ENCODE results near the gene ZNF436.
A peak's percentile ranks its signal among the peaks of the same experiment; 100 is the strongest.
"Not testable (repeated sequence)": the region's sequence is repeated elsewhere in the genome, so short reads cannot be mapped to it uniquely, and the experiment has no call there.

The ZNF436 gene

DNA sequence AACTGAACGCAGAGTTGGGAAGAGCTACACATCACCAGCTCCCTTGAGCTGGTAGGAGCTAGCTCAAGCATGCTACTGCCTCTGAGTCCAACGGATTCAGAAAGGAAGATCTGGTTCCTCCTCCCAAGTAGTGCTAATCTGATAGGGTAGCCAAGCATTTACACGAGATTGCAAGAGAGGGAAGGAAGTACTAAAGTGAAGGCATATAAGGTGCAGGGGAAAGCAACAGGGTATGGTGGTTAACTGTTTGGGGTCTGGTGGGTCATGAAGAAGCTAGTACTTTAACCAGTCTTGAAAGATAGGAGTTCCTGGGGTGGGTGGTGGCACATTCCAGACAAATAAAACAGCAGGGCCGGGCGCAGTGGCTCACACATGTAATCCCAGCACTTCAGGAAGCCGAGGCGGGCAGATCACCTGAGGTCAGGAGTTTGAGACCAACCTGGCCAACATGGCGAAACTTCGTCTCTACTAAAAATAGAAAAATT lies 20.2 kb upstream of the ZNF436 start:
- no peak for DNase-seq

DNA sequence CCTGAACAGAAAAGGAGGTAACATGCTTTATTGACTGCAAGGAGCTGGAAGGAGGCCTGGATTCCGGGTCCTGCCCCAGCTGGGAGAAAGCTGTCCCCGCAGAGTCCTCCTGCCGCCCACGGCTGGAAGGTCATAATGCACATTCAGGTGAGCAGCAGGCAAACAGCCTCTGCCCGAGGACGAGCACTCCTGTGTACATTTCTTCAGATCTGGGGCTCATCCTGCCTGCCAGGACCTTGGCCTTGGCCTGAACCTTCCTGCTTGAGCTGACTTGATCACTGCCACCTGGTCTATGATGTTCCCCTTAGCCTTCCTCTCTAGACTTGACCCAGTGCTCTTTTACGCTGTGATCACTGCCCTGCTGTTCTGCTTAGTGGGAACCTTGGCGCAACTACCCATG lies 17.9 kb upstream of the ZNF436 start:
- DNase-seq: no peak

DNA sequence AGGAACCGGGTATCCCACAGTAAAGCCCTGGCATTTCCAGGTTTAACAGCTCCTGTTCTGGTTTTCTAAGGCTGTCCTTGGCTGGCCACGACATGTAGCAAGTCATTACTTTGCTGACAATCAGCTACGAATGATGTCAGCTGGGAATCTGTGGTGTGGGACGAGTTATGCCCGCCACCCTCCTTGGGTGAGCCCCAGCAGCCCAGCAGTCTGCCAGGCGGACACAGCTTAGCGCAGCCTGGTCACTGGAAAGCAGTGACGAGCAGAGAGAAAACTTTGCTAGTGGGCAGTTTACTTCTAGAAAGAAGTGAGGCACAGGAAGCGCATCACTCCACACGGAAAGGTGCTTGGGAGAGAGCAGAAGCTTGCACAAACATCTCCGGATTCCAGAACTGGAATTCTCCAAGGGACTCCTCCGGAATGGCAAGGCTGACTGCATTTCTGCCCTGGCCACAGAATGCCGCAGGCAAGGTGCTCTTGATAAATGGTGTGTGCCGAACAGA lies 15.5 kb upstream of the ZNF436 start:
- DNase-seq: no peak

DNA sequence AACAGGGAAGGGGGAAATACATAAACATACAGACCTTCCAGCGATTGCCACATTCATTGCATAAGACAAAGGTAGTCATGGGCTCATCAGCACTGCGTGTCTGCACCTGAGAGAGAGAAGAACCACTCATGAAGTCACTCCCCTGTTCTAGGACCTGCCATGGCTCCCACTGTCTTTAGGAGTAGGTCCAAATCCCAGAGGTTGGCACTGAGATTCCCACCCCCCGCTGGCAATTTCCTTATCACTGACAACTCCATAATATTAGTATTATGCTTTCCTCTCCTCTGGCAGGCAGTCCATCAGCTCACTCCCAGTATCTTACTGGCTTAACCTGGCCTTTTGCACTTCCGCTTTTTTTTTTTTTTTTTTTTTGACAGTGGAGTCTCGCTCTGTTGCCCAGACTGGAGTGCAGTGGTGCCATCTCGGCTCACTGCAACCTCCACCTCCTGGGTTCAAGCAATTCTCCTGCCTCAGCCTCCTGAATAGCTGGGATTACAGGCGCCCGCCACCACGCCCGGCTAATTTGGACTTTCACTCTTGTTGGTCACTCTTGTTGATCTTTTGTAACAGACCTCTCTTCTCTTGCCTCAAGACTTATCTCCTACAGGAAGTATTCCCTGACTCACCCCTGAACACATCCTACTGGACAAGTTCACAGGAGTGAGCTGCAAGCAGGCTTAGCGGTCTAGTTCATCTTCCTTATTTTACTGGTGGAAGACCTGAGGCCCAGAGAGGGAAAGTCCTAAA lies 14.8 kb upstream of the ZNF436 start:
- no peak for DNase-seq

DNA sequence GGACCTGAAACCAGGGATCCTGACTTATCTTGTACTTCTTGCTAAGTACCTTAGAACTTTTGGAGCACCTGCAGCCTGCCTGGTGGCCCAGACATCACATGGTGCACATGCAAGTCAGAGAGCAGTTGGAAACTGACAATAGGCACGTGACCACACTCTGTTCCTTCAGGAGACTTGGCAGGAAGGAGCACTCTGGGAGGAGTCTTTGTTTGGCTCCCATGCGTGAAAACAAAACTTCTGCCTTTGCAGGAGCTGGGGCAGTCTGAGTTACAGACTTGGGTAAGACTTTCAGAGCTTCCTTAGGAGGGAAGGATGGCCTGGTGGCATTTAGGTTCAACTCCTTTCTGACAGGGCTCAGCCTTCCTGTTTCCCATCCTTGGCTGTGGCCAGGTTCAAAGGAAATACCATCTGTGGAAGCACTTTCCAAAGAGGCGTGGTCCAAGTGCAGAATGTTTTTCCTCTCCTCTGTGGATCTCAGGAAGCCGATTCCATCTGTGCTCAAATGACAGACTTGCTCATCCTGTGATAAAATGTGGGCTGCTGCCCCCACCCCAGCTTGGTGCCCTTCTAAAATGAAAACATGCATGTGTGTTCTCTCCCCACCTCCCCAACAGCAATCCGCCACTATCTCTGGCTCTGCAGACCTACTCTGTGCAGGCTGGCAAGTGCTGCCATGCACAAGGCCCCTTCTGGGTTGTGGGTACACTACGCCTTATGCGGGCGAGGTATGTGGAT lies 14.1 kb upstream of the ZNF436 start:
- no peak for DNase-seq

DNA sequence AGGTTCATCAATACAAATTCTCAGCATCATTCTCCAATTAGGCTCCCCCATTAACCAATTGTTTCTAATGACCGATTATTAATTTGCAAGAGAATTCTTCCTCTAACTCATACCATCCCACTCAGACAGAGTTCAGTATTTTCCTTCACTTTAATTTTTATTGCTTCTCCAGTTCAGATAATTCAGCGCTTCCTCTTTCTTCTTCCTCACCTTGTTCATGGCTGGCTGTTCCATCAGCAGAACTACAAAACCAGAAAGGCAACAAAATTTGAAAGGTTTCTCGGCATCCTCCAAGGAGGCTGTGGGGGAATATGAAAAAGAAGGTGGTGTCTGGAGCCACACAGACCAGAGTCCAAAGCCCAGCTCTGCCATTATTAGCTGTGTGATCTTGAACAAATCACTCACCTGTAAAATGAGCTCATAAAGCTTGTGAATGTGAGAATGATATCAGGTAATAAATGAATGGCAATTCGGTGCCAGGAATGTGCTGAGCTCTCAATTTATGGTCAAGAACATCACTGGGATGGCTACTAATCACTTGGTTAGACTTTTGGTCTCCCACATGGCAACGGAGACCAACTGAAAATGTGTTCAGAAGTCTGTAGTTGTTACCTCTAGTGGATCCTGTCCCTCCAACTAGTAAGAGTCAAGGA lies 11.7 kb upstream of the ZNF436 start:
- no peak for DNase-seq

DNA sequence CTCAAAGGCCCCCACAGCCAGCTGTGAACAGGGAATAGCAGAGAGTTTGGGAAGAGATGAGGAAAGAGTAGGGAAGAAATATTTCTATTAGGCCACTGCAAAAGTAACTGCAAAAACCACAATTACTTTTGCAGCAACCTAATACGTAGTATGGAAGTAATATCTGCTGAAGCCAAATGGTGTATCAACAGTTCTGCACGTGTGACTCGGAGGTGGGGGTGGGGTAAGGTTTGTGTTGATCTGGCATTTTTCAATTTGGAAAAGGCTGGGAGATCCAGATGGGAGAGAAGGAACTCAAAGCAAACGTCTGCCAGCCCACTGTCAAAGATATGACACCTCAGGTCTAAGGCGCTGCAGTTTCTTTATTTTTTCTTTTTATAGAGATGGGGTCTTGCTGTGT lies 11.1 kb upstream of the ZNF436 start:
- DNase-seq: no peak

DNA sequence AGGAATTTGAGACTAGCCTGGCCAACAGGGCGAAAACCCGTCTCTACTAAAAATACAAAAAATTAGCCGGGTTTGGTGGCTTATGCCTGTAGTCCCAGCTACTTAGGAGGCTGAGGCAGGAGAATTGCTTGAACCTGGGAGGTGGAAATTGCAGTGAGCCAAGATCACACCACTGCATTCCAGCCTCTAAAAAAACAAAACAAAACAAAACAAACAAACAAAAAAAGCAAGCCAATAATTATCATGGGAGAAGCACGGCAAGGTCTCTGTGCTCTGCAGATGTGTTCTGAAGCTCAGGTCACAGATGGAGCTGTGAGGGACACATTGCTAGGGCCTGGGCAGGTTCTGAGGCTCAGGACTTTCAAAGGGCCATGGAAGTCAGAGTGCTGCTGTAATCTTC lies 10.6 kb upstream of the ZNF436 start:
- not testable (repeated sequence) for DNase-seq

DNA sequence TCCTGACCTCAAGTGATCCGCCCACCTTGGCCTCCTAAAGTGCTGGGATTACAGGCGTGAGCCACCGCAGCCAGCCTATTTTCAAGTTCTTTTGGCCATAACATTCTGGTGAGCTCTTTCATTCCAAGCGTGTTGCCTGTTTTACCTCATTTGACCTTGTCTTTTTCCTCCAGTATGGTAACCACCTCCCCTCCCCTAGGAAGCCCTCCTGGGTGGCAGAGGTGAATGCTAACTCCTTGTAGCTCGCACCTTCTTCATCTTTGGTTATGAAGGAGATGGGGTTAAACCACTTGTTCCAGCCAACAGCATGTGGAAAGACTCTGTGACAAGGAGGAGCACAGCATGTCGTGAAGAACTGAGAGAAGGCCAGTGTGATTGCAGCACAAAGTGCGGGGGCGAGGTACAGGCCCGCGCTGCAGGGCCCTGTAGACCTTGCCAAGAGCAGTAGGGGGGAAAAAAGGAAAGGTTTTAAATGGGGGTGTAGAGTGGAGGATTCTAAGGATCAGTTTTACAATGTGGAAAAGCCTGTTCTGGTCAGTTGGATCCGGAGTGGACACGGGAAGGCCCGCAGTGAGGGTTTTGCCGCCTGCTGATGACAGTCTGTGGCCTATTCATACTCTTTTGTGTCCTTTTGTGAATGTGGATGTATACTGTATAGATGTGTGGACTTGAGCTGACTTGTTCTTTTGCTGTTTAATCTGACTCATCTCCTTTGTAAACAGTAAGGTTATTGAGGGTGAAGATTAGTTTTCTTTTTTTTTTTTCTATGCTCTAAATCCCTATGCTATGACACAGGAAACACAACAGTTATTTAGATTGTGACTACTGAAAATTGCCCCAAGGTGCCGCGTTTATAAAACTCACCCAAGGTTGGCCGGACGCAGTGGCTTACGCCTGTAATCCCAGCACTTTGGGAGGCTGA lies 7.5 kb upstream of the ZNF436 start:
- no peak for DNase-seq

DNA sequence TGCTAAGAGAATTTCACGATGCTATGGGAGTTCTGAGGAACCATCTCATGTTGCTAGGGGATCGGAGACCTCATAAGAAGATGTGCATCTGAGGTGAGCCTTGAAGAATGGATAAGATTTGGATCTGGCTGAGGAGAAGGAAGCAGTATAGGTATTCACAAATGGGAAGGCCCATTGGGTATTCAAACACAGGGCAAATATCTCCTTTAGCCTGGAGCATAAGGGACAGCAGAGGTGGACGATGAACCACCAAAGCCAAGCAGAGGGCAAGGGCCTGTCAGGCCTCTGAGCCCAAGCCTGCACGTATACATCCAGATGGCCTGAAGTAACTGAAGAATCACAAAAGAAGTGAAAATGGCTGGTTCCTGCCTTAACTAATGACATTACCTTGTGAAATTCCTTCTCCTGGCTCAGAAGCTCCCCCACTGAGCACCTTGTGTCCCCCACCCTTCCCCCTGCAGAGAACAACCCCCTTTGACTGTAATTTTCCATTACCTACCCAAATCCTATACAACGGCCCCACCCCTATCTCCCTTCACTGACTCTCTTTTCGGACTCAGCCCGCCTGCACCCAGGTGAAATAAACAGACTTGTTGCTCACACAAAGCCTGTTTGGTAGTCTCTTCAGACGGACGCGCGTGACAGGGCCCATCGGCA lies 4.6 kb upstream of the ZNF436 start:
- DNase-seq: not testable (repeated sequence)

DNA sequence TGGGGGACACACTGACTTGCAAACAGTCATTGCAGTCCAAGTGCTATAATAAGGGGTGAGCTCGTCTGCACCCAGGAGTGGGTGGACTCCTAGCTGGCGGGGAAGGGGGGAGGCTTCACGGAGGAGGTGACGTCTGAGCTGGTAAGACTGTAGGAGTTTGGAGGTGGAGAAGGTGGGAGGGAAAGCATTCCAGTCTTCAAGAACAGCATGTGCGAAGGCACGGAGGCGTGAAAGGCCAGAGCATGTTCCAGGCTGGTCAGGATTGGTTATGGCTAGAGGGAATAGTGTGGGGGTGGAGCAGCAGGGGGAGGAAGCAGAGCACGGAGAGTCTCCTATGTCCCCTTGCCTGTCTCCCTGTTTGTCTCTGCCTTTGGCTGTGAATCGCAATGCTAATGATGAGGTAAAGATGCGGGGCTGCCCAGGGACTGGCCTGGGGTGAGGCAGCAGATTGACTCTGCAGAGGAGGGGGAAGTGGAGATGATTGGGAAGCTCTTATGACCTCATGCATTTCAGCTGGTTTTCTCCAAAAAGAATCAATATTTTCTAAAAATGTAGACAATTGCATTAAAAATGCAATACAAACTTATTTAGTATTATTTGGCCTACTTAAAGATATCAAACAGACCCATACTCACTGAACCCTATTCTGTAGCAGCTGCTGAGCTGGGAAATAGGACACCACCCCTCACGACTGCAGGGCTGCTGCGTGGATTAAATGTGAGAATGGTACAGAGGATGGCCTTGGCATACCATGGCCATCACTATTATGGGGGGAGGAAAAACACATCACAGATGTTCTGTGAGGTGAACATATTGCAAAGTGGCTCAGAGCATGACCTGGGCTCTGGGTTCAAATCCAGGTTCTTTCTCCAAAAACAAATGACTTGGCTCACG lies 2.6 kb upstream of the ZNF436 start:
- no peak for DNase-seq

DNA sequence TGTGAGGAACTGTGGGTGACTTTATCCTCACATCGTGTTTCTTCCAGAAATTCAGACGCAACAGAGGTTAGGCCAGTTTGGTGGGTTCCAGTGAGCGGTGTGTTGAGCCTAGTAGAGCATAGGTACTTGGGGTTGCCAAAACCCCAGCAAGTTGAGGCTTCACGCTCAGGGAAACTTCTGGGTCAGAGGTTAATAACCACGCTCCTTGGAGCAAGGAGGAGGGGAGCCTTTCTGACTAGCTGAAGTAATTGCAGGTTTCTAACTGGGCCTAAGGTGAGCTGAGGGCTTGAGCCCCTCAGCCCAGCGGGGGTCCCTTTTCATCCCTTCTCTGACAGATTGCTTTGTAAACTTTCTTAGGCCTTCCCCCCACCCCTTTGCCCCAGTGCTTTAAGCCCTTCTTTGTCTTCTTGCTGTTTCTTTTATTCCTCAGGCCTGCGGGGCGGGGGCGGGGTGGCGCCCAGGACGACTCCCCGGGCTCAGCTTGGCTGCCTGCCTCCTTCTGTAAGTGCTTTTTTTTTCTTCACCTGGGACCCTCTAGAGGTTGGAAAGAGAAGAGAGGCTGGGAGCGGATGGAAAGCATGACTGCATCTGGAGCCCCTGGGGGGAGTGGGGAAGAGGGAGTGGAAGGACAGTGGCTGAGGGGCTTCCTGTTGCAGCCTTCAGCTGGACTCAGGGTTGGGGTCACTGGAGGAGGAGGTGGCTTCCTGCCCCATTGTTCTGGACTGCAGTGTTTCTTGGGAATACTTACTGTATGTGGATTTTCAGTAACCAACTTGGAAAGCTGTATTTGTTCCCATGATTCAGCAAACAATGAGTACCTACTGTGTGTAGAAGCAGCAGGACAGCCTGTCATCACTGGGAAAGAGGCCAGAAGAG lies 1.3 kb upstream of the ZNF436 start:
- DNase-seq: no peak

DNA sequence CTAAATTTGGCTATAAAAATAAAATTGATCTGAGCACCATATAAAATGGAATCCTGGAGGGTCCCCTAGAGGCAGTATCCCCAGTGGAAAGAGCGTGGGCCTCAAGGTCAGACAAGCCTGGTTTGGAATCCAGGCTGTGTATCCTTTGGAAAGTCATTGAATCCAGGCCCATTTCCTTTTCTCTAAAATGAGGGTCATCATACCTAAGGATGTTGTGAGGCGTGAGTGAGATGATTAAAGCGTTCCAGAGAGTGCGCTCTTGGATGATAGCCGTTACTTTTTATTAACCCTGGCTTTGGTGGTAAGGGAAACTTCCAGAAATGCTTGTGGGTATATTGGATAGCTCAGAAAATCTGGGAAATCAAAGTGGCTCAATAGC lies 683 bp upstream of the ZNF436 start:
- DNase-seq: no peak

DNA sequence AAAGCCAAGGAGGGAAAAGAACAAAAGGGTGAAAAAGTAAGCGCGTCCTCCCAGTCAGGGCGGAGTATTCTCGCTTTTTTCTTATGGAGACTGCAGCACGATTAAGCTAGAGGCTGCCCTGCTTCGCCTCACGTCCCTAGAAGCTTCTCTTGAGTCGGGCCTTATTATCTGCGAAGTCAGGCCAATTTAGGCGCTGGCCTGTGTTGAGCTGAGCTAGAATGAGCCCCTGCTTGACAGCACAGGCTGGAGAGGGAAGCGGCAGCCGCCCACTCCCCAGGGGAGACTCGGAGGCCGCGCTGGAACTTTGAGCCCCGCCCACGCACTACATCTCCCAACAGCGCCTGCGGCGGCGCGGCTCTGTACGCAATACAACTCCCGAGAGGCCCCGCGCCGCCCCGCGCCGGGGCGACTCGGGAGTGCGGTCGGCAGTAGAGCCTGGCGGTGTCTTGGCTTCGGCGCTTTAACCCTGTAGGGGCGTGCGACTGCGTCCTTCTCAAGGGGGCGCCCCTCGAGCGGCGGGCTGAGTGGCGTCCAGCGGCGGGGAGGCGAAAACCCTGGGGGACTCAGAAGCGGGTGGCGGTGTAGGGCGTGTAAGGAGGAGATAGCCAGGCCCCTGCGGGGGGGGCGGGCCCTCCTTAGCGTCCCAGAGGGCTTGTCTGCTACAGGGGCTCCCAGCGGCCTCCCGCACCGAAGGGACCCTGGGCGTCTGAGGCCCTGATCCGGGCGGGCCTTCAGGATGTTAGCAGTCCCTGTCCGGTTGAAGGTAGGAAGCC lies 888 bp downstream of the ZNF436 start:
- peak; percentile 46 for DNase-seq

DNA sequence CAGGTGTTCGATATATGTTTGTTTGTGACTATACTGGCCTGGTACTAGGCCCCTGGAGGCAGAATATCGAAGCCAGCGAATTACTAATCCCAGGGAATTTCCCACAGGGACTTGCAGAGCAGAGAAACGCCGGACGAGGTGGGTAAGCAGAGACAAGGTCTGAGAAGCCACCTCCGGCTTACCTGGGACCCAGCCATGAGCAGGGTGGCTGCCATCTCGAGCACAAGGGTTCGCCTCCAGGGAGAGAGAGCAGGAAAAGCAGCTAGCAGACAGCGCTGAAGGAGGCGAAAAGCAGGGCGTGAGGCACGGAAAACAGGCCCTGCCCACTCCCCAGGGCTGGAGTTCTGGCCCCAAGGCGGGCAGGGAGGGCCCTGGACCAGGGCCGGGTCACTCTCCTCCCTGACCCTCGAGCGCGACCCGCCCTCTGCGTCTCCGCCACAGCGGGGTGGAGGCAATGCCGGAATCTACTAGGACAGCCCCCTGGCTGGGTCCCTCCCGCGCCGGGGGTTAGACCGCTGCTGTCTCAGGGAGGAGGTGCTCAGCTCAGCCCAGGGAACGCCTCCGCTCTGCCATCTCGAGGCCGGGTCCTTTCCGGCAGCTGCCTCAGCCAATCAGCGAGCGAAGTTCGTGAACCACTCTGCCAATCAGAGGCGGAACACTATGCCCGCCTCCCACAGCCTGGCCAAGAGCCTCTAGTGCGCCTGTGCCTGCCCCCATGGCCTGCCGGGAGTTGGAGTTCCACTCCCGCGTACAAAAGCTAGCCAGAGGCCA lies 1.7 kb downstream of the ZNF436 start:
- peak; percentile 86 for DNase-seq

DNA sequence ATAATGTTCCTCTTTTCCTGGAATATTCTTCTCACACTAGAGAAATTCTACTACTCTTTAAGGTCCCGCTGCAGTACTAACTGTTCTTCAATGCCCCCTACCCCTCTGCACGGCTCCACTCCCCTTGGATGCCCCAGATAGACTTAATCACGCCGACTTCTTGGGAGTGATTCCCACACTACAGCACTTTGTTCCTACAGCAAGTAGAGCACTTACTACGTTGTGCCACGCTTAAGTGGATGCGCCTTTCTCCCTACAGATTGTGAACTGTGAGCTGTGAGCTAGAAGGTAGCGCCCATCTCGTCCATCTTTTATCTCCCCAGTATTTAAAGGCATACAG lies 2.2 kb downstream of the ZNF436 start:
- DNase-seq: no peak

DNA sequence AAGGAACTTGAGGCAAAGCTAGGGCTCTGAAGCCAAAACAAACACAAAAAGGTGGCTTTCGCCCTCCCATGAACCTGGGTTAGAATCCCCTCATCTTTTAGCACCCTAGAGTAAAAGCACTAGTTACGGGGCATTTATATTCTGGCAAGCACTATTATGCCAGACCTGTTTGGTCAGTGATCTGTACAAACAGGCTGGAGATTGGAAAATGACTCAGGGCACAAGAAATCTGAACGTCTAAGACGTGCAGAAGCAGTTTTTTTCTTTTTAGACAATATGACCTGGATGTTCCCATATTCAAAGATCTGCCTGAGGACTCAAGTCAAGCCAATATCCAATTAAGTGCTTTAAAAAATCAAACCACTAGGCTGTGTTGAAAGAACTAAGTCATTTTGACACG lies 3.0 kb downstream of the ZNF436 start:
- DNase-seq: no peak

DNA sequence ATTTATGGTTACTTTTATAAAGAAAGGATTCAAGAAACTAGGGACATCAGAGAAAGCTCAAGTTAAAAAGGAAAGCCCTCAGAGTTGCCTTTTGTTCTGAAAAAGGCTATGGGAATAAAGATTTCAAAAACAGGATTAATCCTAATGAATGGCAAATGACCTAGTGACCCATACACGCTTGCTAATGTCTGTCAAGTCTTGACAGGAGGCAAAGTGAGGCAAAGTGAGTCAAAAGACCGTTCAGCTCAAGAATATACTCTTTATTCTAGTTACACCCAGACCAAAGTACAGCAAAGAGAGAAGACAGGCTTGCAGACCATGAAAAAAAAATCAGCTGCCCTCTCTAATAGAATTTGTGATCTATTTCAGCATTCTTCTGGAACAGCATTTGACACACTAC lies 3.5 kb downstream of the ZNF436 start:
- no peak for DNase-seq
